ENCODE results near the gene PAIP2B. TPM values are rescaled to one million over a fixed set of nuclear protein-coding genes. Genes with fewer than 3 reads are reported as not detected.
"Not testable (repeated sequence)": the region's sequence is repeated elsewhere in the genome, so short reads cannot be mapped to it uniquely, and the experiment has no call there.

The PAIP2B gene
- total RNA-seq, 1 experiment from 2014 or later, result 1.1 TPM

GRCh38 chr2:71181316-71181715 is 45.6 kb downstream of the PAIP2B start:
- Histone ChIP-seq H3K9me3 (ENCODE audit: low read depth, low read length, poor library complexity, severe bottlenecking) (no peaks in the 10 kb centered on the region), H3K4me3 (ENCODE audit: low read depth, low read length, poor library complexity, severe bottlenecking) (no peak overlapping the region), H3K36me3 (ENCODE audit: insufficient read depth, low read length, poor library complexity, severe bottlenecking) (no peaks in the 10 kb centered on the region), H3K27ac (ENCODE audit: low read depth, low read length, poor library complexity, severe bottlenecking) (no peak overlapping the region), H3K27me3 (replicated peaks; ENCODE audit: insufficient read depth, low read depth, low read length, poor library complexity) (no peaks in the 10 kb centered on the region), H3K4me1 (ENCODE audit: insufficient read depth, low read length, poor library complexity, severe bottlenecking) (no peaks in the 10 kb centered on the region)
- intact Hi-C loops (cut with micrococcal nuclease; ENCODE audit: unreplicated experiment), result no loop called here
- TF ChIP-seq EZH2 (IDR thresholded peaks at IDR 0.05; ENCODE audit: borderline replicate concordance, low read depth, low read length, poor library complexity, severe bottlenecking) (no peak), CTCF (conservative IDR thresholded peaks at IDR 0.05; ENCODE audit: low read depth, low read length) (no peak)
- POLR2A ChIA-PET (ENCODE audit: low non-redundant PET), result no interaction called here
- no TSS peak for BruUV-seq (replicated peaks)
- CTCF ChIA-PET, result interaction anchor here (0.7 kb wide), 1 partner anchor 8 kb away, joined by 5 read pairs; no protein-coding TSS in a partner anchor
- DNase-seq (ENCODE audit: low spot score), result no peak

- DNase-seq (ENCODE audit: low spot score); BruUV-seq (replicated peaks); H3K4me1 ChIP-seq (ENCODE audit: insufficient read depth, low read length, poor library complexity, severe bottlenecking); H3K27ac ChIP-seq (ENCODE audit: low read depth, low read length, poor library complexity, severe bottlenecking); H3K9me3 ChIP-seq (ENCODE audit: low read depth, low read length, poor library complexity, severe bottlenecking); H3K4me3 ChIP-seq (ENCODE audit: low read depth, low read length, poor library complexity, severe bottlenecking); H3K27me3 ChIP-seq (replicated peaks; ENCODE audit: insufficient read depth, low read depth, low read length, poor library complexity); POLR2A ChIA-PET (ENCODE audit: low non-redundant PET); intact Hi-C loops (cut with micrococcal nuclease; ENCODE audit: unreplicated experiment); H3K36me3 ChIP-seq (ENCODE audit: insufficient read depth, low read length, poor library complexity, severe bottlenecking); CTCF ChIA-PET: not testable (repeated sequence)
These were observed 48.1 kb downstream of the PAIP2B start for GRCh38 chr2:71178836-71179235.

- CTCF ChIA-PET, result no interaction called here
- Histone ChIP-seq H3K4me3 (ENCODE audit: low read depth, low read length, poor library complexity, severe bottlenecking) (no peak overlapping the region), H3K9me3 (ENCODE audit: low read depth, low read length, poor library complexity, severe bottlenecking) (no peaks in the 10 kb centered on the region), H3K4me1 (ENCODE audit: insufficient read depth, low read length, poor library complexity, severe bottlenecking) (no peaks in the 10 kb centered on the region), H3K36me3 (ENCODE audit: insufficient read depth, low read length, poor library complexity, severe bottlenecking) (no peaks in the 10 kb centered on the region), H3K27ac (ENCODE audit: low read depth, low read length, poor library complexity, severe bottlenecking) (no peak overlapping the region), H3K27me3 (replicated peaks; ENCODE audit: insufficient read depth, low read depth, low read length, poor library complexity) (no peaks in the 10 kb centered on the region)
- POLR2A ChIA-PET (ENCODE audit: low non-redundant PET), result no interaction called here
- intact Hi-C loops (cut with micrococcal nuclease; ENCODE audit: unreplicated experiment), result no loop called here
- no TSS peak for BruUV-seq (replicated peaks)
- DNase-seq (ENCODE audit: low spot score), result no peak
- TF ChIP-seq EZH2 (IDR thresholded peaks at IDR 0.05; ENCODE audit: borderline replicate concordance, low read depth, low read length, poor library complexity, severe bottlenecking) (no peak), CTCF (conservative IDR thresholded peaks at IDR 0.05; ENCODE audit: low read depth, low read length) (no peak)
These were observed 52.7 kb downstream of the PAIP2B start for GRCh38 chr2:71174207-71174606.

- no peaks in the 10 kb centered on the region for H3K4me1 ChIP-seq (ENCODE audit: insufficient read depth, low read length, poor library complexity, severe bottlenecking)
- H3K27me3 ChIP-seq (replicated peaks; ENCODE audit: insufficient read depth, low read depth, low read length, poor library complexity), result no peaks in the 10 kb centered on the region
- DNase-seq (ENCODE audit: low spot score), result no peak
- CTCF ChIA-PET, result interaction anchor here (0.5 to 0.6 kb wide), 2 partner anchors 8 to 341 kb away, joined by 3 to 5 read pairs; no protein-coding TSS in a partner anchor
- H3K27ac ChIP-seq (ENCODE audit: low read depth, low read length, poor library complexity, severe bottlenecking), result no peak overlapping the region
- no peaks in the 10 kb centered on the region for H3K9me3 ChIP-seq (ENCODE audit: low read depth, low read length, poor library complexity, severe bottlenecking)
- intact Hi-C loops (cut with micrococcal nuclease; ENCODE audit: unreplicated experiment), result no loop called here
- no peak overlapping the region for H3K4me3 ChIP-seq (ENCODE audit: low read depth, low read length, poor library complexity, severe bottlenecking)
- no peaks in the 10 kb centered on the region for H3K36me3 ChIP-seq (ENCODE audit: insufficient read depth, low read length, poor library complexity, severe bottlenecking)
- no TSS peak for BruUV-seq (replicated peaks)
- POLR2A ChIA-PET (ENCODE audit: low non-redundant PET), result no interaction called here
- TF ChIP-seq CTCF (conservative IDR thresholded peaks at IDR 0.05; ENCODE audit: low read depth, low read length) (no peak), EZH2 (IDR thresholded peaks at IDR 0.05; ENCODE audit: borderline replicate concordance, low read depth, low read length, poor library complexity, severe bottlenecking) (no peak)
These were observed 53.8 kb downstream of the PAIP2B start for GRCh38 chr2:71173096-71173495.
